Activated CD4-positive, alpha-beta T cell treated with anti-CD3 and anti-CD28 coated beads, Interleukin-2, amount 10 ng/mL, durations not matched to agents 7 days and 5 days (primary cell): ENCODE results near the gene SLCO3A1. TPM values are rescaled to one million over a fixed set of nuclear protein-coding genes. Genes with fewer than 3 reads are reported as not detected.

Experiments used
- CTCF ChIA-PET: fragments of 350-600 bp; sonication (Branson Sonifier 250); formaldehyde crosslinking; loops from one replicate; lab custom pipeline; 2021; ENCODE audit warnings: antibody characterized with exemption; lab: Charles Lee
- POLR2A ChIA-PET: fragments of 350-600 bp; sonication (Branson Sonifier 250); formaldehyde crosslinking; loops from one replicate; lab custom pipeline; 2021; ENCODE audit warnings: antibody characterized with exemption; lab: Charles Lee
- DNase-seq: peaks from one replicate; pipeline ENCODE4 v3.0.0-alpha.2; 2020
- H3K27ac Mint-ChIP-seq: one replicate; pipeline ENCODE4 v1.8.0; 2021; ENCODE audit warnings: mild to moderate bottlenecking, moderate library complexity, mixed read lengths
- H3K27me3 Mint-ChIP-seq: one replicate; pipeline ENCODE4 v1.8.0; 2021; ENCODE audit warnings: mixed read lengths
- H3K36me3 Mint-ChIP-seq: one replicate; pipeline ENCODE4 v1.8.0; 2021; ENCODE audit warnings: low read depth, mixed read lengths
- H3K4me1 Mint-ChIP-seq: one replicate; pipeline ENCODE4 v1.8.0; 2021; ENCODE audit warnings: mixed read lengths
- H3K4me3 Mint-ChIP-seq: one replicate; pipeline ENCODE4 v1.8.0; 2021; ENCODE audit warnings: mild to moderate bottlenecking, moderate library complexity, mixed read lengths
- H3K9me3 Mint-ChIP-seq: one replicate; pipeline ENCODE4 v1.8.0; 2021; ENCODE audit warnings: mixed read lengths
- total RNA-seq, 2 experiments: library from RNA; stranded (reverse); gene quantifications; one replicate each; pipeline ENCODE4 v1.2.3, GENCODE V29; 2021

Gene SLCO3A1
- total RNA-seq, 2 experiments from 2014 or later: 41.8 to 46.8 TPM

DNA sequence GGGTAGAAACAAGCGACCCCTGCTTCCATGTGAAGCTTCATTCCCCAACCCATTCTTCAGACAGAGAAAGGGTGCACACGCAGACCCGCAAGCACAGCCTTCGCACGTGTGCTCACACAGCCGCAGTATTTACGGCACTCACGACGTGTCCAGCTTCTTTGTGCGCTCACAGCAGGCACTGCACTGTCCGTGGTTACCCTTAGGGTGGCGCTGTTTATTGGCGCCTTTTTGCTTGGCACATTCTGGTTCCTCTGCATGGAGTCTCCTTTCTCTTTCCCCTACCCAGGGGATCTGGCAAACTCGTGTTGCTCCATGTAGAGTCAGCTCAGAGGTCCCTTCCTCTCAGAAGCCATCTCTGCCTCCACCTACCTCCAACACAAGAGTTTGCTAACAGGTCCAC is 115.1 kb downstream of the SLCO3A1 start:
- Mint-ChIP-seq H3K4me3 (no peak overlapping the region), H3K27me3 (no peaks in the 10 kb centered on the region), H3K9me3 (no peaks in the 10 kb centered on the region), H3K4me1 (peaks cover 2% of the 10 kb centered on the region), H3K36me3 (peaks cover under 1% of the 10 kb centered on the region), H3K27ac (no peak overlapping the region)
- DNase-seq: no peak
- POLR2A ChIA-PET: no interaction called here
- CTCF ChIA-PET: interaction anchor here (0.8 kb wide), 1 partner anchor 42 kb away, joined by 3 read pairs; no protein-coding TSS in a partner anchor

GRCh38 chr15:91970142-91970541 is 116.6 kb downstream of the SLCO3A1 start:
- Mint-ChIP-seq H3K27me3 (no peaks in the 10 kb centered on the region), H3K27ac (no peak overlapping the region), H3K4me3 (no peak overlapping the region), H3K9me3 (no peaks in the 10 kb centered on the region), H3K36me3 (no peaks in the 10 kb centered on the region), H3K4me1 (peaks cover 2% of the 10 kb centered on the region)
- ChIA-PET POLR2A (no interaction called here), CTCF (no interaction called here)
- no peak for DNase-seq

DNA sequence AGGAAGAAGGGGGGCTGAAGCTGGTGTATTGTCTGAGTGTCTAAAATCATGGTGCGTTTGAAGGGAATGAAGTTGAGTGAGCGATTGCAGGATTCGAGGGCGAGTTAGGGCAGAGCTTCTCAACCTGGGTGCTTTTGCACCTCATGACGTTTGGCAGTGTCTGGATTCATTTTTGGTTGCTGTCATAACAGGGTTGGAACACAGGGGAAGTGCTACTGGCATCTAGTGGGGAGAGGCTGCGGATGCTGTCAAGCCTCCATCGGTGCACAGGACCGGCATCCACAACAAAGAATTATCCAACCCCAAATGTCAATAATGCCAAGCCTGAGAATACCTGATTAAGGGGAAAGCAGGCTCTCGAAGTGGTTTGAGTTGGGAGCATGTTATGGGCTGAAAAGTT is 120.0 kb downstream of the SLCO3A1 start:
- POLR2A ChIA-PET: no interaction called here
- Mint-ChIP-seq H3K4me3 (no peak overlapping the region), H3K36me3 (no peaks in the 10 kb centered on the region), H3K27me3 (no peaks in the 10 kb centered on the region), H3K27ac (no peak overlapping the region), H3K4me1 (peaks cover 2% of the 10 kb centered on the region), H3K9me3 (no peaks in the 10 kb centered on the region)
- CTCF ChIA-PET: no interaction called here
- DNase-seq: no peak

DNA sequence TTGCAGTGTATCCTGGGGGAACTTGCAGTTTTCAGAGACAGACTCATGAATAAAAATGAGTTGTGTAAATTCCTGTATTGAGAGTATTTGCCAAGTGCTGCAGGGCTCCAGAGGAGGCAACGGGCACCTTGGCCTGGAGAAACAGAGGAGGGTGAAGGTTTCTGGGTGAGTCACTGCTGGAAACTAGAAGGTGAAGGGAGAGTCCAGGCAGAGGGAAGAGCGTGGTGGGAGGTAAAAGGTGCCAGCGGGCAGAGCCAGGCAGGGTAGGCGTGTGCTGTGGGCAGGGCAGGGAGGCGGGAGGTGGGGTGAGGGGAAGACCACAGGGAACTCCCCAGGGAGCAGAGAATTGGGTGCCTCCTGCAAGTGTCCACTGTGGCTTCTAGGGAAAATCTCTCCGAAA is 120.8 kb downstream of the SLCO3A1 start:
- Mint-ChIP-seq H3K4me3 (no peak overlapping the region), H3K27me3 (no peaks in the 10 kb centered on the region), H3K27ac (no peak overlapping the region), H3K9me3 (no peaks in the 10 kb centered on the region), H3K4me1 (peaks cover 2% of the 10 kb centered on the region), H3K36me3 (no peaks in the 10 kb centered on the region)
- POLR2A ChIA-PET: no interaction called here
- CTCF ChIA-PET: no interaction called here
- DNase-seq: no peak

- Mint-ChIP-seq H3K27ac (no peak overlapping the region), H3K4me3 (no peak overlapping the region), H3K36me3 (no peaks in the 10 kb centered on the region), H3K9me3 (no peaks in the 10 kb centered on the region), H3K27me3 (no peaks in the 10 kb centered on the region), H3K4me1 (peaks cover 2% of the 10 kb centered on the region)
- ChIA-PET CTCF (no interaction called here), POLR2A (no interaction called here)
- DNase-seq: no peak
Measured at GRCh38 chr15:91975241-91975978, 121.9 kb downstream of the SLCO3A1 start.

- no peak for DNase-seq
- Mint-ChIP-seq H3K4me1 (no peaks in the 10 kb centered on the region), H3K4me3 (no peak overlapping the region), H3K27me3 (no peaks in the 10 kb centered on the region), H3K27ac (no peak overlapping the region), H3K9me3 (no peaks in the 10 kb centered on the region), H3K36me3 (no peaks in the 10 kb centered on the region)
- POLR2A ChIA-PET: no interaction called here
- CTCF ChIA-PET: no interaction called here
Measured at GRCh38 chr15:91976966-91977365, 123.5 kb downstream of the SLCO3A1 start.

GRCh38 chr15:91980502-91981267 is 127.2 kb downstream of the SLCO3A1 start:
- H3K9me3 Mint-ChIP-seq: no peaks in the 10 kb centered on the region
- POLR2A ChIA-PET: interaction anchor here (0.9 kb wide), 1 partner anchor 14 kb away, joined by 3 read pairs; no protein-coding TSS in a partner anchor
- H3K4me3 Mint-ChIP-seq: no peak overlapping the region
- H3K27me3 Mint-ChIP-seq: no peaks in the 10 kb centered on the region
- DNase-seq: no peak
- no peak overlapping the region for H3K27ac Mint-ChIP-seq
- CTCF ChIA-PET: no interaction called here
- no peaks in the 10 kb centered on the region for H3K36me3 Mint-ChIP-seq
- H3K4me1 Mint-ChIP-seq: no peaks in the 10 kb centered on the region

- ChIA-PET CTCF (interaction anchor here (1.4 kb wide), 1 partner anchor 11 kb away, joined by 3 read pairs; no protein-coding TSS in a partner anchor), POLR2A (interaction anchor here (0.9 kb wide), 1 partner anchor 12 kb away, joined by 3 read pairs; no protein-coding TSS in a partner anchor)
- Mint-ChIP-seq H3K9me3 (no peaks in the 10 kb centered on the region), H3K27ac (no peak overlapping the region), H3K4me1 (no peaks in the 10 kb centered on the region), H3K4me3 (no peak overlapping the region), H3K36me3 (no peaks in the 10 kb centered on the region), H3K27me3 (no peaks in the 10 kb centered on the region)
- no peak for DNase-seq
Measured at GRCh38 chr15:91981821-91982800, 128.6 kb downstream of the SLCO3A1 start.

DNA sequence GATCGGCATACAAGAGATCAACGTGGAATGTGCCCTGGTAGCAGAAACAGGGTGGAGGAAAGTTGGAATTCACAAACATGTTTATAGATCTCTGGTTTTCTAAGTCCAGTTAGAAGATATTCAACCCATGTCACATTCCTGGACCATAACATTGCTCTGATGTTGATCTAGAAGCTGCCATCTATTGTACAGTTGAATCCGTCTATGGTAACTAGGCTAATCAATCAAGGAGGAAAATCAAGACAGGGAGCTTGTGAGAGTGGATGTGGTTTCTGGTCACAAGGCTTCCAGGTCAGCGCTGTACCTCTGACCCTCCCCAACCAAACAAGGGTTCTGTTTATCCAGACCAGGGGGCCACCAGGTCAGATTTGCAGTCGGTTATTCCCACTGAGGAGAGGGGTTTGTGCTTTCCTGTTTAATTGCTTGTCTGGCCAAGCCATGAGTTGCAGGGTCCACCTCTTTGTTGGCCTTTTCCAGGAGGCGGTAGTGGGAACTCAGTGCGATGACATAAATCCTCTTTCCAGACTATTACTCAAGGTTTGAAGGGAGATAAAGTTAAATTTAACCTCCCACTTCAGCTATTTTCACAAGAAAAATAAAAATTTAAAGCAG is 130.3 kb downstream of the SLCO3A1 start:
- DNase-seq: no peak
- no peaks in the 10 kb centered on the region for H3K9me3 Mint-ChIP-seq
- CTCF ChIA-PET: interaction anchor here (1.1 to 1.4 kb wide), 2 partner anchors 12 to 31 kb away, joined by 3 read pairs; no protein-coding TSS in a partner anchor
- H3K4me3 Mint-ChIP-seq: no peak overlapping the region
- POLR2A ChIA-PET: no interaction called here
- H3K27ac Mint-ChIP-seq: no peak overlapping the region
- no peaks in the 10 kb centered on the region for H3K4me1 Mint-ChIP-seq
- H3K36me3 Mint-ChIP-seq: no peaks in the 10 kb centered on the region
- H3K27me3 Mint-ChIP-seq: no peaks in the 10 kb centered on the region

DNA sequence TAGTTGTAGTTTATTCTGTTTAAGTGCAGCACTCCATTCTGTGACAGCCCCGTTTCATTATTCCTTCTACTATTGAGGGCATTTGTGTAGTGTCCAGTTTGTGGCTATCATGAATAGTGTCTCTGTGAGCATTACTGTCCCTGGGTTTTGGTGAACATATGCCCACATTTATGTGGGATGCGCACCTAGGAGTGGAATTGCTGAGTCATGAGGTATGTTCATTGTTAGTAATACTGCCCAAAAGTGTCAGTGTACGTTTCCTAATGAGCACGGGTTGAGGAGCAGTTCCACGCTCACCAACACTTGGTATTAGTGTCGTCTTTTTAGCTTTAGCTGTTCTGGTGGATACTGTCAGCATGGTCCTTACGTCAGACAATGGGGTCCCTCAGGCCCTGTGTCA is 131.8 kb downstream of the SLCO3A1 start:
- H3K36me3 Mint-ChIP-seq: no peaks in the 10 kb centered on the region

DNA sequence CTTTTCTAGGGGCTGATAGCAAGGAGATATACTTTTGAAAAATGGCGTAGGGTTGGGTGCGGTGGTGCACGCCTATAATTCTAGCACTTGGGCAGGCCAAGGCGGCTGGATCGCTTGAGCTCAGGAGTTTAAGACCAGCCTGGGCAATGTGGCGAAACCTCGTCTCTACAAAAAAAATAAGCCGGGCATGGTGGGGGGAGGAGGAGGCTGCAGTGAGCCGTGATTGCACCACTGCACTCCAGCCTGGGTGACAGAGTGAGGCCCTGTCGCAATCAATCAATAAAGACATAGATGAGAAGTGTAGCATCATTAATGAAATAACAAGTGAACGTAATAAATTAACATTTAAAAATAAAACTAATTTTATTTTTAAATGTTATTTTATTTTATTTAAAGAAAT is 134.6 kb downstream of the SLCO3A1 start:
- ChIA-PET CTCF (no interaction called here), POLR2A (no interaction called here)
- H3K36me3 Mint-ChIP-seq: no peaks in the 10 kb centered on the region
- no peak for DNase-seq
- H3K27me3 Mint-ChIP-seq: no peaks in the 10 kb centered on the region
- peaks cover 3% of the 10 kb centered on the region for H3K4me1 Mint-ChIP-seq
- H3K4me3 Mint-ChIP-seq: no peak overlapping the region
- no peak overlapping the region for H3K27ac Mint-ChIP-seq
- H3K9me3 Mint-ChIP-seq: no peaks in the 10 kb centered on the region

More for the DNA sequence above, 131.8 kb downstream of the SLCO3A1 start:
- Mint-ChIP-seq H3K27me3 (no peaks in the 10 kb centered on the region), H3K4me1 (no peaks in the 10 kb centered on the region), H3K4me3 (no peak overlapping the region), H3K9me3 (no peaks in the 10 kb centered on the region), H3K27ac (no peak overlapping the region)
- DNase-seq: no peak
- ChIA-PET CTCF (no interaction called here), POLR2A (no interaction called here)

DNA sequence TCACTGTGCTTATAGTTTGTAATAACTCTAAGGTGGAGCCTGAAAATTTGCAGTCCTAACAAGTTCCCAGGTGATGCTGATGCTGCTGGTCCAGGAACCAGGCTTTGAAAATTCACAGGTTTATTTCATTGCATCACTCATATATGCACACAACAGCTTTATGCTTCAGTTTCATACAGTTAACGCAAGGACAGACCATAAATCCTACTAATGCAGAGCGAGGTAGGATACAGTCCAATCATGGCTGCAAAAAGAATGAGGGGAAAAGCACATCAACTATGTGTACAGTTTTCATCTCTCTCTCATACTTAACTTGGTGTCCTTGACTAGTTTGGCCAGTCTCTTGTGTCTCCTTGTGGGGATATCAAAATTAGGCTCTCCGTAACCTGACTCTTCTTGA is 135.1 kb downstream of the SLCO3A1 start:
- Mint-ChIP-seq H3K4me1 (peaks cover 6% of the 10 kb centered on the region), H3K9me3 (no peaks in the 10 kb centered on the region), H3K27me3 (no peaks in the 10 kb centered on the region), H3K27ac (no peak overlapping the region), H3K4me3 (no peak overlapping the region), H3K36me3 (no peaks in the 10 kb centered on the region)
- ChIA-PET CTCF (no interaction called here), POLR2A (no interaction called here)
- DNase-seq: no peak
